H1 (cell line): Measurements from ENCODE around the gene WIPF3. TPM values are rescaled to one million over a fixed set of nuclear protein-coding genes. Genes with fewer than 3 reads are reported as not detected.

Experiments
- ASH2L ChIP-seq: fragments of 200-600, 300-600 bp; sonication (generic); IDR thresholded peaks from one replicate; pipeline ENCODE4 v1.7.1; 2017; ENCODE audit warnings: low read length
- GABPA ChIP-seq: IDR thresholded peaks from 2 replicates; pipeline ENCODE4 v1.6.1; 2011; ENCODE audit warnings: mild to moderate bottlenecking, low read length, moderate library complexity, borderline replicate concordance; ENCODE audit not compliant: insufficient read depth
- KDM4A ChIP-seq: IDR thresholded peaks from one replicate; pipeline ENCODE4 v1.7.1; 2012; ENCODE audit warnings: low read depth, mild to moderate bottlenecking, moderate library complexity, low read length, inconsistent platforms; ENCODE audit not compliant: severe bottlenecking
- NRF1 ChIP-seq: IDR thresholded peaks from 2 replicates; pipeline ENCODE4 v1.6.1; 2011; ENCODE audit warnings: mild to moderate bottlenecking, low read depth, low read length, improper control_type of control experiment
- POLR2A ChIP-seq, 2 experiments: IDR thresholded peaks; 1 replicate in 1 of 2; 2 replicates in 1 of 2; pipeline ENCODE4 v1.6.1; 2011; ENCODE audit warnings: low read depth in 2 of 2, low read length in 2 of 2, mild to moderate bottlenecking in 2 of 2; ENCODE audit errors: control extremely low read depth in 1 of 2
- POU5F1 ChIP-seq: IDR thresholded peaks from 2 replicates; pipeline ENCODE4 v1.6.1; 2011; ENCODE audit warnings: low read depth, mild to moderate bottlenecking, low read length, moderate library complexity
- SP2 ChIP-seq: IDR thresholded peaks from 2 replicates; pipeline ENCODE4 v1.6.1; 2012; ENCODE audit warnings: mild to moderate bottlenecking, low read length, inconsistent platforms
- polyA plus RNA-seq, 7 experiments: library from polyadenylated mRNA; depleted of rRNA in 3 of 7; stranded (reverse) in 5 of 7; unstranded in 2 of 7; fragments of >200 nt in 5 of 7; fragments of 200-250 nt in 2 of 7; gene quantifications; 1 replicate in 5 of 7; 2 replicates in 1 of 7; 4 replicates in 1 of 7; pipeline versions ENCODE4 v1.2.1 to v1.2.3, GENCODE V29; 2011 to 2013; ENCODE audit warnings: missing spikeins in 2 of 7, mixed read lengths in 2 of 7
- total RNA-seq: library from RNA; stranded (reverse); fragmentation: NEBNext Ultra II Directional; extraction: Animal tissue kit (Norgen Biotek cat#: 25700); gene quantifications from 2 replicates; pipeline ENCODE4 v1.2.1, GENCODE V29; 2021

WIPF3 gene
- total and polyA plus RNA-seq, 2 of the 8 experiments (the other 6 are each of a cell fraction or from before 2014, with no cell fraction given): 5.0 to 12.1 TPM

DNA sequence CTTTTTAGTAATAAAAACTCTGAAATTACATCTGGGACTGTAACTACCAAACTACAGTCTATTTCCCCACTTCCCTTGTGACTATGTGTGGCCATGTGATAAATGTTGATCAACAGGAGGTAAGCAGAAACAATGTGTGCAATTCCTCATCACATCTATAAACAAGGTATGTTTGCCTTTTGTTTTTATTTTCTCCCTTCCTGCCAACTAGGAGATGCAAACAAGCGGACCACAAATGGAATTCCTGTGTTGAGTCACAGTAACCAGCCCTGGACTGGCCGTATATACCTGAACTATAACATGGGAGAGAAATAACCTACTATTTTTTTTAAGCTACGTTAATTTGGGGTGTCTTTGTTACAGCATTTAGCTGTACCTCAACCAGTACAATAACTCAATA is 130.8 kb downstream of the WIPF3 start (continued):
- TF ChIP-seq POU5F1 (no peak), SP2 (no peak), GABPA (no peak), POLR2A (IDR thresholded peaks at IDR 0.05; ENCODE audit: control extremely low read depth in 1 of 2, low read depth in 2 of 2, low read length in 2 of 2) (no peak), NRF1 (no peak), KDM4A (no peak), ASH2L (no peak)
